GM12878 (cell line): ENCODE data around the gene MPZL1. TPM values are rescaled to one million over a fixed set of nuclear protein-coding genes. Genes with fewer than 3 reads are reported as not detected.

Experiments
- ATAC-seq: fragments of 200-7000 bp; cut with Tn5 transposase; 3 replicates; pipeline ENCODE4 v1.9.1; 2020; ENCODE audit warnings: mild to moderate bottlenecking, moderate library complexity
- BruUV-seq: library from RNA; stranded (reverse); fragments of 400-500 nt; replicated peaks from 2 replicates; lab custom pipeline; 2021; lab: Mats Ljungman, UMichigan
- CTCF ChIA-PET: fragments of 300-600 bp; sonication (Branson Sonifier 250); formaldehyde crosslinking; extraction: SDS; loops from one replicate; lab custom pipeline; 2021; ENCODE audit warnings: inconsistent platforms; lab: Yijun Ruan, JAX
- POLR2A ChIA-PET: fragments of 350-600 bp; formaldehyde crosslinking; extraction: SDS; loops from one replicate; lab custom pipeline; 2021; ENCODE audit warnings: inconsistent platforms; lab: Charles Lee
- RAD21 ChIA-PET: fragments of 300-600 bp; sonication (Branson Sonifier 250); formaldehyde crosslinking; loops from one replicate; lab custom pipeline; 2023; ENCODE audit warnings: antibody characterized with exemption; ENCODE audit not compliant: unreplicated experiment; lab: Charles Lee
- SMC1A ChIA-PET: fragments of 300-600 bp; sonication (Branson Sonifier 250); formaldehyde crosslinking; loops from one replicate; lab custom pipeline; 2023; ENCODE audit not compliant: unreplicated experiment, uncharacterized antibody; lab: Charles Lee
- DNase-seq: peaks from one replicate; pipeline ENCODE4 v3.0.0-alpha.2; 2011; ENCODE audit warnings: low read depth, low spot score
- FAIRE-seq: peaks from 3 replicates; lab custom pipeline; 2011; peaks lifted over from hg19 to GRCh38; lab: Jason Lieb, UNC
- H2AFZ ChIP-seq: 2 replicates; pipeline ENCODE4 v1.6.0; 2011; ENCODE audit warnings: low read depth, low read length, control low read depth; ENCODE audit not compliant: control insufficient read depth
- H3K27ac ChIP-seq: 2 replicates; pipeline ENCODE4 v1.5.1; 2011; ENCODE audit warnings: control low read depth; ENCODE audit not compliant: control insufficient read depth, insufficient read depth
- H3K27me3 ChIP-seq, 2 experiments: replicated peaks in 1 of 2; 2 replicates each; pipeline versions ENCODE4 v1.6.0 to v1.6.1; 2011; ENCODE audit warnings: low read length in 1 of 2; ENCODE audit not compliant: control insufficient read depth in 2 of 2, insufficient read depth in 2 of 2
- H3K36me3 ChIP-seq, 2 experiments: 2 replicates each; pipeline ENCODE4 v1.5.1; 2011; ENCODE audit warnings: low read length in 1 of 2; ENCODE audit not compliant: control insufficient read depth in 2 of 2, insufficient read depth in 2 of 2
- H3K4me1 ChIP-seq: 2 replicates; pipeline ENCODE4 v1.6.1; 2011; ENCODE audit warnings: mild to moderate bottlenecking, low read length, moderate library complexity, mixed read lengths; ENCODE audit not compliant: control insufficient read depth, insufficient read depth
- H3K4me2 ChIP-seq: 2 replicates; pipeline ENCODE4 v1.6.0; 2011; ENCODE audit warnings: control low read depth; ENCODE audit not compliant: control insufficient read depth, insufficient read depth
- H3K4me3 ChIP-seq: fragments of 200-600 bp; sonication (generic); 2 replicates; pipeline ENCODE4 v1.5.1; 2016
- H3K79me2 ChIP-seq: 2 replicates; pipeline ENCODE4 v1.6.0; 2011; ENCODE audit warnings: low read length; ENCODE audit not compliant: control insufficient read depth, insufficient read depth
- H3K9ac ChIP-seq: 2 replicates; pipeline ENCODE4 v1.8.0; 2011; ENCODE audit warnings: low read length, control low read depth, mixed read lengths; ENCODE audit not compliant: control insufficient read depth, insufficient read depth
- H3K9me3 ChIP-seq: replicated peaks from 3 replicates; pipeline ENCODE4 v1.5.1; 2011; ENCODE audit warnings: mild to moderate bottlenecking, low read length; ENCODE audit not compliant: control insufficient read depth, insufficient read depth
- H4K20me1 ChIP-seq: 2 replicates; pipeline ENCODE4 v1.6.0; 2011; ENCODE audit not compliant: control insufficient read depth, insufficient read depth
- IKZF2 ChIP-seq, 2 experiments: fragments of 450-650 bp; IDR thresholded peaks; 2 replicates each; pipeline ENCODE4 v1.6.1; 2017; ENCODE audit warnings: mild to moderate bottlenecking in 2 of 2, moderate library complexity in 2 of 2
- NFXL1 ChIP-seq: fragments of 450-650 bp; IDR thresholded peaks from 2 replicates; pipeline ENCODE4 v1.6.1; 2017; ENCODE audit warnings: antibody characterized with exemption, mild to moderate bottlenecking, borderline replicate concordance
- NR2C1 ChIP-seq: fragments of 450-650 bp; IDR thresholded peaks from 2 replicates; pipeline ENCODE4 v1.6.1; 2017; ENCODE audit warnings: antibody characterized with exemption, mild to moderate bottlenecking, moderate library complexity
- SMARCA5 ChIP-seq: fragments of 450-650 bp; IDR thresholded peaks from 2 replicates; pipeline ENCODE4 v1.6.1; 2017; ENCODE audit warnings: mild to moderate bottlenecking
- YBX1 ChIP-seq: fragments of 450-650 bp; IDR thresholded peaks from 2 replicates; pipeline ENCODE4 v1.6.1; 2016; ENCODE audit warnings: antibody characterized with exemption
- WGBS: methylation state at CpG from one replicate; pipeline ENCODE4 v1.1.6; 2016; ENCODE audit warnings: low lambda C conversion rate; ENCODE audit not compliant: insufficient replicate concordance, insufficient coverage; ENCODE audit errors: missing lambda C conversion rate; 5-methylcytosine and 5-hydroxymethylcytosine counted together
- in situ Hi-C: fragments of 300-500 bp; cut with MboI; formaldehyde crosslinking; loops from 9 replicates; pipeline ENCODE4 v1.14.3; 2018; ENCODE audit warnings: mixed read lengths
- intact Hi-C: fragments of 100-400 bp; cut with micrococcal nuclease; formaldehyde crosslinking; loops from one replicate; pipeline ENCODE4 v1.14.2; 2022; ENCODE audit not compliant: unreplicated experiment
- polyA plus RNA-seq, 11 experiments: library from polyadenylated mRNA; depleted of rRNA in 4 of 11; unstranded in 6 of 11; stranded (reverse) in 5 of 11; fragments of >200 nt; fragmentation: Nextera tagmentation in 4 of 11; fragmentation: Illumina TruSeq in 1 of 11; extraction: Ambion mirVana in 4 of 11; extraction: Trizol in 1 of 11; gene quantifications; 1 replicate in 1 of 11; 2 replicates in 10 of 11; pipeline versions ENCODE4 v1.2.1 to v1.2.3, GENCODE V29; 2011 to 2016; ENCODE audit warnings: inconsistent platforms in 2 of 11, missing spikeins in 2 of 11, low read depth in 1 of 11
- total RNA-seq, 4 experiments: library from RNA; depleted of rRNA in 3 of 4; stranded (reverse); fragments of >200 nt in 3 of 4; fragmentation: Illumina TruSeq in 1 of 4; extraction: Trizol in 1 of 4; gene quantifications; 2 replicates each; pipeline versions ENCODE4 v1.2.1 to v1.2.3, GENCODE V29; 2013 to 2021
- TF ChIP-seq, protein P1 (sequence below): IDR thresholded peaks from 2 replicates; pipeline ENCODE4 v1.6.1; 2012; ENCODE audit warnings: improper control_type of control experiment, low read depth, low read length; ENCODE audit not compliant: insufficient replicate concordance
- TF ChIP-seq, protein P2 (sequence below): IDR thresholded peaks from 2 replicates; pipeline ENCODE4 v1.6.1; 2011; ENCODE audit warnings: borderline replicate concordance, low read depth, mild to moderate bottlenecking, moderate library complexity, low read length; ENCODE audit not compliant: insufficient read depth, poor library complexity, severe bottlenecking
- TF ChIP-seq, protein P3 (sequence below): fragments of 450-650 bp; conservative IDR thresholded peaks from 2 replicates; pipeline ENCODE4 v1.6.1; 2017; ENCODE audit warnings: mild to moderate bottlenecking, moderate library complexity
- TF ChIP-seq, protein P4 (sequence below): fragments of 450-650 bp; formaldehyde crosslinking; IDR thresholded peaks from 2 replicates; pipeline ENCODE4 v1.4.0; 2020; ENCODE audit warnings: mild to moderate bottlenecking, moderate library complexity

MPZL1 gene
- total and polyA plus RNA-seq, 10 of the 15 experiments (the other 5 are each of a cell fraction or from before 2014, with no cell fraction given), result 9.8 to 60.9 (median 45.9) TPM

DNA sequence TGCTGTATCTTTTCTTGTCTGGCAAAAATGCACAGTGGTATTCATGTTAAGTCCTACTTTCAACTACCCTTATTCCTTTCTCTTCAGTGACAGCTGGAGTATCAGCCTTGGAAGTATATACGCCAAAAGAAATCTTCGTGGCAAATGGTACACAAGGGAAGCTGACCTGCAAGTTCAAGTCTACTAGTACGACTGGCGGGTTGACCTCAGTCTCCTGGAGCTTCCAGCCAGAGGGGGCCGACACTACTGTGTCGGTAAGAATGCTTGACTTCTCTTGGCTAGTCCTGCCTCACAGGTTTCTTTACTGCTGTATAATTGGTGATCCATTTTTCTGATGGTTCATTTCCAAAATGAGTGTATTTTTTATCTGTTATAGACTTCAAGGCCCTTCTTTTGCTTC, 43.7 kb downstream of the MPZL1 start:
- intact Hi-C loops (no loop called here), in situ Hi-C loops (no loop called here)
- SMC1A ChIA-PET, result interaction anchor here (1.5 kb wide), 1 partner anchor 12 kb away, joined by 4 read pairs; no protein-coding TSS in a partner anchor
- no peaks in the 10 kb centered on the region for H3K27me3 ChIP-seq
- H4K20me1 ChIP-seq, result no peaks in the 10 kb centered on the region
- RAD21 ChIA-PET, result no interaction called here
- H3K36me3 ChIP-seq, result peaks cover 6 to 26% of the 10 kb centered on the region in 2 experiments
- POLR2A ChIA-PET, result interaction anchor here (1.1 kb wide), 1 partner anchor 24 kb away, joined by 3 read pairs; no protein-coding TSS in a partner anchor
- FAIRE-seq, result no peak
- no peaks in the 10 kb centered on the region; the same call in 1 of the 2 replicates for H3K4me1 ChIP-seq
- H3K9ac ChIP-seq, result no peak overlapping the region
- no peak overlapping the region for H3K4me2 ChIP-seq
- no TSS peak for BruUV-seq
- H3K79me2 ChIP-seq, result peaks cover 5% of the 10 kb centered on the region
- H3K27ac ChIP-seq, result no peak overlapping the region
- no peak overlapping the region for H3K4me3 ChIP-seq
- 97% methylated on average over 6 of the region's 6 CpGs for WGBS
- CTCF ChIA-PET, result interaction anchor here (1.4 kb wide), 1 partner anchor 13 kb away, joined by 3 read pairs; no protein-coding TSS in a partner anchor
- ATAC-seq, result no peak
- no peaks in the 10 kb centered on the region for H3K9me3 ChIP-seq
- no peak for DNase-seq
- no peak overlapping the region for H2AFZ ChIP-seq
- TF ChIP-seq, protein P1, sequence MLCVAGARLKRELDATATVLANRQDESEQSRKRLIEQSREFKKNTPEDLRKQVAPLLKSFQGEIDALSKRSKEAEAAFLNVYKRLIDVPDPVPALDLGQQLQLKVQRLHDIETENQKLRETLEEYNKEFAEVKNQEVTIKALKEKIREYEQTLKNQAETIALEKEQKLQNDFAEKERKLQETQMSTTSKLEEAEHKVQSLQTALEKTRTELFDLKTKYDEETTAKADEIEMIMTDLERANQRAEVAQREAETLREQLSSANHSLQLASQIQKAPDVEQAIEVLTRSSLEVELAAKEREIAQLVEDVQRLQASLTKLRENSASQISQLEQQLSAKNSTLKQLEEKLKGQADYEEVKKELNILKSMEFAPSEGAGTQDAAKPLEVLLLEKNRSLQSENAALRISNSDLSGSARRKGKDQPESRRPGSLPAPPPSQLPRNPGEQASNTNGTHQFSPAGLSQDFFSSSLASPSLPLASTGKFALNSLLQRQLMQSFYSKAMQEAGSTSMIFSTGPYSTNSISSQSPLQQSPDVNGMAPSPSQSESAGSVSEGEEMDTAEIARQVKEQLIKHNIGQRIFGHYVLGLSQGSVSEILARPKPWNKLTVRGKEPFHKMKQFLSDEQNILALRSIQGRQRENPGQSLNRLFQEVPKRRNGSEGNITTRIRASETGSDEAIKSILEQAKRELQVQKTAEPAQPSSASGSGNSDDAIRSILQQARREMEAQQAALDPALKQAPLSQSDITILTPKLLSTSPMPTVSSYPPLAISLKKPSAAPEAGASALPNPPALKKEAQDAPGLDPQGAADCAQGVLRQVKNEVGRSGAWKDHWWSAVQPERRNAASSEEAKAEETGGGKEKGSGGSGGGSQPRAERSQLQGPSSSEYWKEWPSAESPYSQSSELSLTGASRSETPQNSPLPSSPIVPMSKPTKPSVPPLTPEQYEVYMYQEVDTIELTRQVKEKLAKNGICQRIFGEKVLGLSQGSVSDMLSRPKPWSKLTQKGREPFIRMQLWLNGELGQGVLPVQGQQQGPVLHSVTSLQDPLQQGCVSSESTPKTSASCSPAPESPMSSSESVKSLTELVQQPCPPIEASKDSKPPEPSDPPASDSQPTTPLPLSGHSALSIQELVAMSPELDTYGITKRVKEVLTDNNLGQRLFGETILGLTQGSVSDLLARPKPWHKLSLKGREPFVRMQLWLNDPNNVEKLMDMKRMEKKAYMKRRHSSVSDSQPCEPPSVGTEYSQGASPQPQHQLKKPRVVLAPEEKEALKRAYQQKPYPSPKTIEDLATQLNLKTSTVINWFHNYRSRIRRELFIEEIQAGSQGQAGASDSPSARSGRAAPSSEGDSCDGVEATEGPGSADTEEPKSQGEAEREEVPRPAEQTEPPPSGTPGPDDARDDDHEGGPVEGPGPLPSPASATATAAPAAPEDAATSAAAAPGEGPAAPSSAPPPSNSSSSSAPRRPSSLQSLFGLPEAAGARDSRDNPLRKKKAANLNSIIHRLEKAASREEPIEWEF, result no peak
- TF ChIP-seq SMARCA5, result no peak
- no peak for TF ChIP-seq IKZF2 (IDR thresholded peaks at IDR 0.05)
- TF ChIP-seq NR2C1, result no peak
- TF ChIP-seq NFXL1, result no peak
- TF ChIP-seq, protein P2, sequence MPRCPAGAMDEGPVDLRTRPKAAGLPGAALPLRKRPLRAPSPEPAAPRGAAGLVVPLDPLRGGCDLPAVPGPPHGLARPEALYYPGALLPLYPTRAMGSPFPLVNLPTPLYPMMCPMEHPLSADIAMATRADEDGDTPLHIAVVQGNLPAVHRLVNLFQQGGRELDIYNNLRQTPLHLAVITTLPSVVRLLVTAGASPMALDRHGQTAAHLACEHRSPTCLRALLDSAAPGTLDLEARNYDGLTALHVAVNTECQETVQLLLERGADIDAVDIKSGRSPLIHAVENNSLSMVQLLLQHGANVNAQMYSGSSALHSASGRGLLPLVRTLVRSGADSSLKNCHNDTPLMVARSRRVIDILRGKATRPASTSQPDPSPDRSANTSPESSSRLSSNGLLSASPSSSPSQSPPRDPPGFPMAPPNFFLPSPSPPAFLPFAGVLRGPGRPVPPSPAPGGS, result no peak
- TF ChIP-seq, protein P3, sequence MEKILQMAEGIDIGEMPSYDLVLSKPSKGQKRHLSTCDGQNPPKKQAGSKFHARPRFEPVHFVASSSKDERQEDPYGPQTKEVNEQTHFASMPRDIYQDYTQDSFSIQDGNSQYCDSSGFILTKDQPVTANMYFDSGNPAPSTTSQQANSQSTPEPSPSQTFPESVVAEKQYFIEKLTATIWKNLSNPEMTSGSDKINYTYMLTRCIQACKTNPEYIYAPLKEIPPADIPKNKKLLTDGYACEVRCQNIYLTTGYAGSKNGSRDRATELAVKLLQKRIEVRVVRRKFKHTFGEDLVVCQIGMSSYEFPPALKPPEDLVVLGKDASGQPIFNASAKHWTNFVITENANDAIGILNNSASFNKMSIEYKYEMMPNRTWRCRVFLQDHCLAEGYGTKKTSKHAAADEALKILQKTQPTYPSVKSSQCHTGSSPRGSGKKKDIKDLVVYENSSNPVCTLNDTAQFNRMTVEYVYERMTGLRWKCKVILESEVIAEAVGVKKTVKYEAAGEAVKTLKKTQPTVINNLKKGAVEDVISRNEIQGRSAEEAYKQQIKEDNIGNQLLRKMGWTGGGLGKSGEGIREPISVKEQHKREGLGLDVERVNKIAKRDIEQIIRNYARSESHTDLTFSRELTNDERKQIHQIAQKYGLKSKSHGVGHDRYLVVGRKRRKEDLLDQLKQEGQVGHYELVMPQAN, result no peak
- no peak for TF ChIP-seq YBX1
- TF ChIP-seq, protein P4, sequence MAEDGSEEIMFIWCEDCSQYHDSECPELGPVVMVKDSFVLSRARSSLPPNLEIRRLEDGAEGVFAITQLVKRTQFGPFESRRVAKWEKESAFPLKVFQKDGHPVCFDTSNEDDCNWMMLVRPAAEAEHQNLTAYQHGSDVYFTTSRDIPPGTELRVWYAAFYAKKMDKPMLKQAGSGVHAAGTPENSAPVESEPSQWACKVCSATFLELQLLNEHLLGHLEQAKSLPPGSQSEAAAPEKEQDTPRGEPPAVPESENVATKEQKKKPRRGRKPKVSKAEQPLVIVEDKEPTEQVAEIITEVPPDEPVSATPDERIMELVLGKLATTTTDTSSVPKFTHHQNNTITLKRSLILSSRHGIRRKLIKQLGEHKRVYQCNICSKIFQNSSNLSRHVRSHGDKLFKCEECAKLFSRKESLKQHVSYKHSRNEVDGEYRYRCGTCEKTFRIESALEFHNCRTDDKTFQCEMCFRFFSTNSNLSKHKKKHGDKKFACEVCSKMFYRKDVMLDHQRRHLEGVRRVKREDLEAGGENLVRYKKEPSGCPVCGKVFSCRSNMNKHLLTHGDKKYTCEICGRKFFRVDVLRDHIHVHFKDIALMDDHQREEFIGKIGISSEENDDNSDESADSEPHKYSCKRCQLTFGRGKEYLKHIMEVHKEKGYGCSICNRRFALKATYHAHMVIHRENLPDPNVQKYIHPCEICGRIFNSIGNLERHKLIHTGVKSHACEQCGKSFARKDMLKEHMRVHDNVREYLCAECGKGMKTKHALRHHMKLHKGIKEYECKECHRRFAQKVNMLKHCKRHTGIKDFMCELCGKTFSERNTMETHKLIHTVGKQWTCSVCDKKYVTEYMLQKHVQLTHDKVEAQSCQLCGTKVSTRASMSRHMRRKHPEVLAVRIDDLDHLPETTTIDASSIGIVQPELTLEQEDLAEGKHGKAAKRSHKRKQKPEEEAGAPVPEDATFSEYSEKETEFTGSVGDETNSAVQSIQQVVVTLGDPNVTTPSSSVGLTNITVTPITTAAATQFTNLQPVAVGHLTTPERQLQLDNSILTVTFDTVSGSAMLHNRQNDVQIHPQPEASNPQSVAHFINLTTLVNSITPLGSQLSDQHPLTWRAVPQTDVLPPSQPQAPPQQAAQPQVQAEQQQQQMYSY (CRISPR knock-in tag), result no peak
